Upper lobe of right lung (tissue), 1 donor: ENCODE results near the gene TIMM44. TPM values are rescaled to one million over a fixed set of nuclear protein-coding genes. Genes with fewer than 3 reads are reported as not detected.

Source experiments
- ATAC-seq: fragments of 200-7000 bp; cut with Tn5 transposase; one replicate; pipeline ENCODE4 v1.9.1; 2020; ENCODE audit warnings: mild to moderate bottlenecking, moderate library complexity
- DNase-seq: peaks from one replicate; pipeline ENCODE4 v3.0.0-alpha.2; 2020
- H3K27ac ChIP-seq: fragments of 200-600 bp; one replicate; pipeline ENCODE4 v1.8.0; 2022
- H3K27me3 ChIP-seq: fragments of 200-600 bp; one replicate; pipeline ENCODE4 v1.8.0; 2022; ENCODE audit warnings: mild to moderate bottlenecking
- H3K36me3 ChIP-seq: fragments of 200-600 bp; one replicate; pipeline ENCODE4 v1.8.0; 2022
- H3K4me1 ChIP-seq: fragments of 200-600 bp; one replicate; pipeline ENCODE4 v1.8.0; 2022
- H3K4me3 ChIP-seq: fragments of 200-600 bp; one replicate; pipeline ENCODE4 v1.8.0; 2022; ENCODE audit warnings: mild to moderate bottlenecking
- H3K9me3 ChIP-seq: fragments of 200-600 bp; one replicate; pipeline ENCODE4 v1.8.0; 2022
- CTCF ChIP-seq: fragments of 200-600 bp; IDR thresholded peaks from one replicate; pipeline ENCODE4 v1.8.0; 2022; ENCODE audit warnings: antibody characterized with exemption
- intact Hi-C: fragments of 100-400 bp; cut with DNase I; formaldehyde crosslinking; loops from one replicate; pipeline ENCODE4 v1.11.0; 2022
- total RNA-seq: library from RNA; stranded (reverse); fragmentation: NEBNext Ultra II Directional; extraction: Animal tissue kit (Norgen Biotek cat#: 25700); gene quantifications from one replicate; pipeline ENCODE4 v1.2.1, GENCODE V29; 2021
- donor health status: DM: no; HTN: yes; CAD: no; lungs with severe emphysema.

The TIMM44 gene
- total RNA-seq, 1 donor from 2014 or later, result 49.8 TPM

GRCh38 chr19:7921967-7922835 is 21.3 kb downstream of the TIMM44 start:
- peaks cover 12% of the 10 kb centered on the region for H3K27me3 ChIP-seq
- TF ChIP-seq CTCF, result no peak
- peaks cover 13% of the 10 kb centered on the region for H3K36me3 ChIP-seq
- H3K4me3 ChIP-seq, result no peak overlapping the region
- H3K9me3 ChIP-seq, result no peaks in the 10 kb centered on the region
- peak overlapping the region; percentile 78 for H3K27ac ChIP-seq
- ATAC-seq, result no peak
- intact Hi-C loops, result no loop called here
- H3K4me1 ChIP-seq, result peaks cover 42% of the 10 kb centered on the region
- DNase-seq, result no peak

GRCh38 chr19:7921302-7921966 is 22.0 kb downstream of the TIMM44 start:
- no peak for ATAC-seq
- DNase-seq, result no peak
- peaks cover 42% of the 10 kb centered on the region for H3K4me1 ChIP-seq

GRCh38 chr19:7920519-7921301 is 22.8 kb downstream of the TIMM44 start:
- intact Hi-C loops, result no loop called here
- Histone ChIP-seq H3K36me3 (peaks cover 13% of the 10 kb centered on the region), H3K9me3 (no peaks in the 10 kb centered on the region), H3K4me1 (peaks cover 42% of the 10 kb centered on the region), H3K27ac (peak overlapping the region; percentile 78), H3K27me3 (peaks cover 18% of the 10 kb centered on the region), H3K4me3 (peak overlapping the region; percentile 74)
- DNase-seq, result peak; percentile 100
- peak; percentile 91 for ATAC-seq
- no peak for TF ChIP-seq CTCF

More at GRCh38 chr19:7921302-7921966, 22.0 kb downstream of the TIMM44 start:
- intact Hi-C loops, result no loop called here
- no peak for TF ChIP-seq CTCF
- peaks cover 14% of the 10 kb centered on the region for H3K27me3 ChIP-seq
- H3K4me3 ChIP-seq, result peak overlapping the region; percentile 56
- H3K9me3 ChIP-seq, result no peaks in the 10 kb centered on the region
- H3K27ac ChIP-seq, result peak overlapping the region; percentile 78
- H3K36me3 ChIP-seq, result peaks cover 13% of the 10 kb centered on the region

GRCh38 chr19:7919610-7920518 is 23.6 kb downstream of the TIMM44 start, which contains the start of gene SNAPC2:
Gene SNAPC2 (plus strand): TSS chr19:7920338. CDS start chr19:7920367, 29 bp downstream.
- DNase-seq (peak; percentile 99), ATAC-seq (peak; percentile 76)
- intact Hi-C loops, result no loop called here
- H3K4me1 ChIP-seq, result peaks cover 39% of the 10 kb centered on the region
- peak within 1 kb of the TSS; percentile 78 for H3K27ac ChIP-seq
- TF ChIP-seq CTCF, result no peak
- no peaks in the 10 kb centered on the region for H3K9me3 ChIP-seq
- peaks cover 13% of the 10 kb centered on the region for H3K36me3 ChIP-seq
- peak within 1 kb of the TSS; percentile 74 for H3K4me3 ChIP-seq
- peaks cover 26% of the 10 kb centered on the region for H3K27me3 ChIP-seq
